Neuron (in vitro differentiated cells): Measurements from ENCODE around the gene CCDC85B.

Experiments
- H2AFZ ChIP-seq: one replicate; pipeline ENCODE4 v1.6.1; 2013; ENCODE audit warnings: low read depth, mild to moderate bottlenecking, inconsistent platforms, low read length, moderate library complexity
- H3K27me3 ChIP-seq: one replicate; pipeline ENCODE4 v1.6.1; 2013; ENCODE audit warnings: low read length; ENCODE audit not compliant: insufficient read depth
- H3K36me3 ChIP-seq: one replicate; pipeline ENCODE4 v1.6.1; 2013; ENCODE audit warnings: low read length; ENCODE audit not compliant: insufficient read depth
- H3K4me1 ChIP-seq: one replicate; pipeline ENCODE4 v1.6.1; 2013; ENCODE audit warnings: low read length; ENCODE audit not compliant: insufficient read depth
- H3K4me3 ChIP-seq: 2 replicates; pipeline ENCODE4 v1.5.1; 2013; ENCODE audit warnings: mild to moderate bottlenecking, low read length, moderate library complexity
- H3K9me3 ChIP-seq: one replicate; pipeline ENCODE4 v1.6.1; 2013; ENCODE audit warnings: low read length

The CCDC85B gene

DNA sequence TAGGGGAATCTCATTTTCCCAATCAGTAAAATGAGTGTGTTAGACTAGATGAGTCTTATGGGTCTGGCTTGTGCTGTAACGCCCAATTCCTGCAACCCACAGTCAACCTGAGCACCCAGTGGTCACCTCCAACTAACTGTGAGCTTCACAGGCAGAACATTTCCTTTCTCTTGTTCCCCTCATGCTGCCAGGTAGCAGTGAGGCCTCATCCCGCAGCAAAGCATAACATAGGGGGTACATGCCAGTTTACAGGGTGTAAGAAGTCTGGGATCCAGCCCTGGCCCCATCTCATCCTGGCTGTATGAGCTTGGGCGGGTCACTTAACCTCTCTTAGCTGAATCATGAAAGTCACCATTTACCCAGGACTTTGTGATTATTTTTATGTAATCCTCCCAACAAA lies 21.6 kb upstream of the CCDC85B start:
- Histone ChIP-seq H3K4me3 (no peak overlapping the region), H2AFZ (no peak overlapping the region), H3K36me3 (peaks cover 29% of the 10 kb centered on the region), H3K9me3 (no peaks in the 10 kb centered on the region), H3K27me3 (no peaks in the 10 kb centered on the region), H3K4me1 (peaks cover 15% of the 10 kb centered on the region)

DNA sequence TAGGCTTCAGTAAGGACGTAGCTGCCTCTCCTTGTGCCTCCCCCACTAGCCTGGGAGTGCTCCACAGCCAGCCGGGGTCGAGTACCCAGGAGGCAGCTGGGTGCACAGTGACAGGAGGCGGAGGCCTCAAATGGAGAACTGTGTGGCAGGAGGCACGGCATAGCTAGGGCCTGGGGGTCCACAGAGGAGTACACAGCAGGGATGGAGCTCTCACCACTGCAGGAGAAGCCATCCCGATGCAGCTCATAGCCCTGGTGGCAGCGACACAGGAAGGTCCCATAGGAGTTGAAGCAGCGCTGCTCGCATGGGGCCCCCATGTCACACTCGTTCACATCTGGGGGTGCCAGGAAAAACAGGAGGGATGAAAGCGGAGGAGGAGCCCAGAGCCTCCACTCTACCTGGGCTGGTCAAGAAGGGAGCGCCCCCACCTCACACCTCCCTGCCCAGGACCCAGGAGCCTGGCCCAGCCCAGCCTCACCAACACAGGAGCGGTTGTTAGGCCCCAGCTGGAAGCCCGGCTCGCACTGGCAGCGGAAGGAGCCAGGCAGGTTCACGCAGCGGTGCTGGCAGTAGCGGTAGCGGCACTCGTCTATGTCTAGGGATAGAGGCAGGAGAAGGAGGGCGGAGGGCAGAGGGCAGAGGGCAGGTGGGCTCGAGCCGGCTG lies 20.7 kb upstream of the CCDC85B start:
- no peak overlapping the region for H3K4me3 ChIP-seq
- H3K36me3 ChIP-seq = peaks cover 20% of the 10 kb centered on the region
- peaks cover 15% of the 10 kb centered on the region for H3K4me1 ChIP-seq
- H3K9me3 ChIP-seq = no peaks in the 10 kb centered on the region
- H2AFZ ChIP-seq = no peak overlapping the region
- no peaks in the 10 kb centered on the region for H3K27me3 ChIP-seq

DNA sequence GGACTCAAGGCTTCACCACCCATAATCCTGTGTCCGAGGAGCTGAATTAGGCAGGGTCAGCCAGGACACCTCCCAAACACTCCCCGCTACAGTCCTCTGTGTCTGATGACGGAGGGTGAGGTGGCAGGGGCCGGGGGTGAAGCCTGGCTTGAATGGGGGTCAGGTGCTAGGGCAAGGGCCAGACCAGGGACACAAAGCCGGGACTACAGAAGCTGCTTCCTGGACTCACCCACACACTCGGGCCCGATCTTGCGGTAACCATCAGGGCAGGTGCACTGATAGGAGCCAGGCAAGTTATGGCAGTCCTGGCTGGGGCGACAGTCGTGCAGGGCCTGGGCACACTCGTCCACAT lies 20.2 kb upstream of the CCDC85B start:
- peaks cover 15% of the 10 kb centered on the region for H3K36me3 ChIP-seq
- H3K4me3 ChIP-seq = no peak overlapping the region
- peaks cover 15% of the 10 kb centered on the region for H3K4me1 ChIP-seq
- no peaks in the 10 kb centered on the region for H3K9me3 ChIP-seq
- no peaks in the 10 kb centered on the region for H3K27me3 ChIP-seq
- no peak overlapping the region for H2AFZ ChIP-seq

DNA sequence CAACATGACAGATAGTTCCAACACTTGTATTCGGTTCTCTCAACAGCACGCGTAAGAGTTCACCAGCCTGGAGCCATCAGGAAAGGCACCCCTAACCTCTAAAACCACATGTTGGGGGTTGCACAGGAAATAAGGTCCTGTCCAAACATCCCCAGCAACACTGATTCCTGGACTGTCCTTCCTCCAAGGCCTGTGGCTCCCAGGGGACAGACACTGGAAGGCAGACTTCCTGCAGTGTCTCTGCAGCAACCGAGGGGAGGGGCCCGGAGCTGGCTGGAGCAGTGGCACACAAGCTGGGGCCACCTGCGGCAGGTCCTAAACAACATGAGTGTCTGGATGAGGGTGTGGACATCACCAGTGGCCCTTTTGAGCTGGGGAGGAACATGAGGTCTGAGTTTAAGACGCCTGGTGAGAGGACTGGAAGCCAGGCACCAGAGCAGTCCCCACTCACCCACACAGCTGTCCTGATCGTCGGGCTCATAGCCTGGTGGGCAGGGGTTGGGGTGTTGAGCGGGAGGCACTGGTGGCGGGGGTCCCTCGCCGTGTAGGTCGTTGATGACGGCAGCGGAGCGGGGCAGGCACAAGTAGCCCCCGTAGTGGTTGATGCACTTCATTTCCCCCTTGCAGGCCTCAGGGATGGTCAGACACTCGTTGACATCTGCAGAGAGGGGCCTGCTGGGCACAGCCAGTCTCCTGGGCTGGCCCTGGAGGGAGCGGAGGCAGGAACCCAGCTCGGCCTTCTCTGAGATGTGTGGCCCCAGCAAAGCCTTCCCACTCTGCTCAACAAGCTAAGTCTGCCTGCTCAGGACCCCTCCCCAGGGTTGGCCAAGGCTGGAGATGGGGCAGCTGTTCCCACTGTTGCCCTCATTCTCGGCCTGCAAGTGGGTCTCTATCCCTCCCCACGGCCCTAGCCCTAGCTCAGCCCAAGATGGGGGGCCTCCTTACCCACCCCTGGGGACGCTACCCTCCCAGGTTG lies 19.5 kb upstream of the CCDC85B start:
- Histone ChIP-seq H2AFZ (no peak overlapping the region), H3K27me3 (no peaks in the 10 kb centered on the region), H3K36me3 (peaks cover 8% of the 10 kb centered on the region), H3K9me3 (no peaks in the 10 kb centered on the region), H3K4me1 (peaks cover 15% of the 10 kb centered on the region), H3K4me3 (no peak overlapping the region)

DNA sequence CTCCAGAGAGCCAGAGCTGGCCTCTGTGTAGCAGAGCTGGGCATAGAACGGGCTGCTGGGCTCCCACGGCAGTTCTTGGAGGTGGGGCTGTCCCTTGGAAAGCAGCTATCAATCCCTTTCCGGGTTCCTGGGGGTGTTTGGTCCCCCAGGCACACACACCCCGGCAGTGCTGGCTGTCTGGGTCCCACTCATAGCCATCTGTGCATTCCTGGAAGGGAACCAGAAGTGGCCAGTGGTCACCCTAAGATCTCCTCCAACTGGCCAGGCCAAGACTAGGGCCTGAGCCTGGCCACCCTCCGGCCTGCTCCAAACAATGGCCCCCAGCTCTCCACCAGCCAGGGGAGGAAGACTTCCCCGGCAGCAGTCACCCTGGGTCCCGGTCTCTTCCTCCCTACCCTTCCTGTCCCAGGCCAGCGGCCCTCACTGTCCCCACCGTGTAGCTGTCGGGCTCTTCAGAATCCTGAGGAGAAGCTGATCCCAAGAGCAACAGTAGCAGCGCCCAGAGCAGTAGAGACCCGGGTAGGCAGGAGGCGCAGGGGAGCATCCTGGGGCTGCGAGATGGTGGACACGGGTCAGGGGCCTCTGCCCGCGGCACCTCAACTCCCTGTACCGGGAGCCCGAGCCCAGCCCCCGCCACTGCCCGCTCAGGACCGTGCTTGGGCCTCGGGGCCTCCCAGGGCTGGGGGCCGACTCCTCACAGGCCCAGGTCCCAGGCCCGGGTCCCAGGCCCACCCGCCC lies 18.5 kb upstream of the CCDC85B start:
- Histone ChIP-seq H3K9me3 (no peaks in the 10 kb centered on the region), H2AFZ (no peak overlapping the region), H3K36me3 (peaks cover 2% of the 10 kb centered on the region), H3K27me3 (no peaks in the 10 kb centered on the region), H3K4me1 (peaks cover 15% of the 10 kb centered on the region), H3K4me3 (no peak overlapping the region)

DNA sequence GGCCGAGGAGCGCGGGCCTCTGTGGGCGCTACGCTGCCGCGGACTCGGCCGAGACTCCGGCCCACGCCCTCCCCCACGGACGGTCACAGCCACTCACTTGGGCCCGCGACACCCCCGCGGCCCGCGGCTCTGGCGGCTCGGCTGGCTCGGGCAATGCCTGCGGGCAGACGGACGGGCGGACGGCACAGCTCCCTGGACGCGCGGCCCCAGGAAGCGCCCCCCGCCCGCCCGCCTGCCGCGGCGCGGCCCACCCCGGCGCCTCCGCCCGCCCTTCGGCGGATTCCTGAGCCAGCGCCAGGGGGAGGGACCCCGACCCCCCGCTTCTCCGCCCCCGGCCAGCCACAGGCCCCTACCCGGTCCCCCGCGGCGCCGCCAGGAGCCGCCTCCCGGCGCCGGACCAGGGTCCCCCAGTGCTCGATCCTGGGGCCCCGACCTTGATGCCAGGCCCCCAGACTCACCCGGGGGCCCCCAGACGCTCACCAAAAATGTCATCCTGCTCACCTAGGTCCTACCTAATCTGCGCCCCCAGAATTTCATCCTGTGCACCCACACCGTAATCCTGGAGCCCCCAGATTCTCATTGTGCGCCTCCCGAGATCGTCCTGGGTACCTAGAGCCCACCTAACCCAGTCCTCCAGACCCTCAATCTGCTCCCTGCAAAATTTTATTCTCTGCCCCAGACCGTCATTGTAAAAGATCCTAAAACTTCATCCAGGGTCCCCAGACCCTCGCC lies 17.7 kb upstream of the CCDC85B start, which contains the start of gene EFEMP2:
EFEMP2 (minus strand) TSS at position 215 of the 732 bp plus-strand sequence. CDS start 446 bp downstream, outside the sequence.
- no peaks in the 10 kb centered on the region for H3K36me3 ChIP-seq
- H3K9me3 ChIP-seq = no peaks in the 10 kb centered on the region
- H3K27me3 ChIP-seq = no peaks in the 10 kb centered on the region
- H2AFZ ChIP-seq = peak within 1 kb of the TSS; percentile 75
- H3K4me1 ChIP-seq = peaks cover 15% of the 10 kb centered on the region
- H3K4me3 ChIP-seq = peak within 1 kb of the TSS; percentile 40

DNA sequence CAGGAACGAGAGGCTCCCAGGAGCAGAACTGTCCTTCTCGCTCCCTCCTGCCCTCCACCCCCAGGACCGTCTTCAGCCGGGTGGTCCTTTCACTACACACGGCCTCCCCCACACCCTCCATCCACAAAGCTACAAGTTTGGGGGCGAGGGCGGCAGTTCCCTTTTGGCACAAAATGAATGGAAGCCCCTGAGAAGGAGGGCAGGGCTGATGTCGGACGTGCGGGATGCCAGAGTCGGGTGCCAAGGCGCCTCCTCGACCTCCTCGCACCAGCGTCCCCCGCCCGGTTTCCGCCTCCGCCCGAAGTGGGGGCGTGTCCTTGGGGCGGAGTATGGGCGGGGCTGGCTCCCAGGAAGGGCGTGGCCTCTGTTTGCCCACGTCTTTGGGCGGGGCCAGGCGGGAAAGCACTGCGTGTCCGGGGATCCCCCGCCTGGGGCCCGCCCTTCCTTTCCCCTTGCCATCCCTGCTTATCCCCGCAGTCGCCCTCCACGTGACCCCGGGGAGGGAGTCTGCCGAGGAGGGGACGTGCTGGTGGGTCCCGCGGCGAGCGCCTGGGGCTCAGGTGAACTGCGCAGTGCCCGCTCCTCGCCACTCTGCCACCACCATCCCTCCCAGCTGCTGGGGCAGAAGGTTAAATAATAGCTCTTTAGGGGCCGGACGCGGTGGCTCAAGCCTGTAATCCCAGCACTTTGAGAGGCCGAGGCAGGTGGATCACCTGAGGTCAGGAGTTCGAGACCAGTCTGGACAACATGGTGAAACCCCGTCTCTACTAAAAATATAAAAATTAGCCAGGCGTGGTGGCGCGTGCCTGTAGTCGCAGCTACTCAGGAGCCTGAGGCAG lies 16.9 kb upstream of the CCDC85B start:
- Histone ChIP-seq H3K36me3 (no peaks in the 10 kb centered on the region), H3K27me3 (no peaks in the 10 kb centered on the region), H3K4me1 (peaks cover 15% of the 10 kb centered on the region), H3K9me3 (no peaks in the 10 kb centered on the region), H2AFZ (peak overlapping the region; percentile 75), H3K4me3 (peak overlapping the region; percentile 40)

DNA sequence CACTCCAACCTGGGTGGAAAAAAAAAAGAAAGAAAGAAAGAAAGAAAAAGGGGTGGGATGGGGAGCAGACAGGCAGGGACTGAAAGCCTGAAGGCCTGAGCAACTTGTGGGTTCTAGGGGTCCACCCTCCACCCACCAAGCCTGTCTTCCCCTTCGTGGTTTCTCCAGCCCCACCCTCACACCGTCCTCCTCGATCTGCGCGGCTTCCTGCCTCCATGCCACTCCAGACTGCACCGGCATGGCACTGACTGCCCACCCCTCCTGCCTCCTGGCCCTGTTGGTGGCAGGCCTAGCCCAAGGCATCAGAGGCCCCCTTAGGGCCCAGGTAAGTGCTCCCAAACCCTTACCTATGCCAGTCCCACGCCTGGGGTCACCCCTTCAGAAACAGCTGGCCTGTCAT lies 10.9 kb upstream of the CCDC85B start, which contains the start of gene CTSW:
CTSW (plus strand) TSS at position 221 of the 400 bp plus-strand sequence; CDS start at position 239, 18 bp downstream.
- Histone ChIP-seq H2AFZ (no peak within 1 kb of the TSS), H3K36me3 (peaks cover 21% of the 10 kb centered on the region), H3K9me3 (no peaks in the 10 kb centered on the region), H3K27me3 (no peaks in the 10 kb centered on the region), H3K4me3 (no peak within 1 kb of the TSS), H3K4me1 (peaks cover 2% of the 10 kb centered on the region)

DNA sequence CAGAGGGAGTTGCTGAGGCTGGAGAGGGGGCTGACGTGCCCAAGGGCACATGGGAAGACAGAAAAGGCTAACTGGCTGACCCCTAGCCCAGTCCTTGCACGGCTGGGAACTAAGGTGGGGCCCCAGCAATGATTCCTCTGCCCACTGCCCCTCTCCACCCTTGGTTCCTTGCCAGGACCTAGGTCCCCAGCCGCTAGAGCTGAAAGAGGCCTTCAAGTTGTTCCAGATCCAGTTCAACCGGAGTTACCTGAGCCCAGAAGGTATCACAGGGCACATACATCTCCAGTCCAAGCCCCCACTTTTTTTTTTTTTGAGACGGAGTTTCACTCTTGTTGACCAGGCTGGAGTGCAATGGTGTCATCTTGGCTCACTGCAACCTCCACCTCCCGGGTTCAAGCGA lies 10.4 kb upstream of the CCDC85B start:
- no peak overlapping the region for H2AFZ ChIP-seq
- H3K27me3 ChIP-seq = no peaks in the 10 kb centered on the region
- H3K36me3 ChIP-seq = peaks cover 23% of the 10 kb centered on the region
- no peaks in the 10 kb centered on the region for H3K9me3 ChIP-seq
- H3K4me3 ChIP-seq = no peak overlapping the region
- peaks cover 2% of the 10 kb centered on the region for H3K4me1 ChIP-seq

DNA sequence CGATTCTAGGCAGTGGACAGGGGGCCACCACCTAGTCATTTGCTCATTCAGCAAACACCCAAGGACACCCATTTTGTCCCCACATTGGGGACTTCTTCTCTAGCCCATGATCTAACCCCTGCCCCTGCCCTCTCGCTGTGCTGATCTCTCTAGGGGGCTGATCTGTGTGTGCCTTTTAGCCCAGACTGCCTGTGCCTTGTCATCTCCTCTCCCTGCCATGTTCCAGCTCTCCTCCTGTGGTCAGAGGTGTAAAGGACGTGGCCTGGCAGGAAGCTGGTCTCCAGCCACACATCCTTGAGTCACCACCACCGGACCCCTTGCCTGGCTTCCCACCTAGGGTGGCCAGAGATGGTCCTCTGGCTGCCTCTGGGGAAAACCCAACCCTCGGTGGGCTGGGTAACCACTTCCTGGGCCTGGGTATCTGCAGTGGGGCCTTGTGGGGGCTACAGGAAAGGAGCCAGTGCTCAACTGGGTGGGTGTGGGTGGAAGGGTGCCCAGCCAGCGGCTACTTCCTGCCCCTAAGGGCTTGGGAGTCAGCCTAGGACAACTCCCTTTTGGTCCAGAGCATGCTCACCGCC lies 9.5 kb upstream of the CCDC85B start:
- Histone ChIP-seq H3K9me3 (no peaks in the 10 kb centered on the region), H3K4me1 (peaks cover 2% of the 10 kb centered on the region), H2AFZ (no peak overlapping the region), H3K4me3 (no peak overlapping the region), H3K27me3 (no peaks in the 10 kb centered on the region), H3K36me3 (peaks cover 32% of the 10 kb centered on the region)

DNA sequence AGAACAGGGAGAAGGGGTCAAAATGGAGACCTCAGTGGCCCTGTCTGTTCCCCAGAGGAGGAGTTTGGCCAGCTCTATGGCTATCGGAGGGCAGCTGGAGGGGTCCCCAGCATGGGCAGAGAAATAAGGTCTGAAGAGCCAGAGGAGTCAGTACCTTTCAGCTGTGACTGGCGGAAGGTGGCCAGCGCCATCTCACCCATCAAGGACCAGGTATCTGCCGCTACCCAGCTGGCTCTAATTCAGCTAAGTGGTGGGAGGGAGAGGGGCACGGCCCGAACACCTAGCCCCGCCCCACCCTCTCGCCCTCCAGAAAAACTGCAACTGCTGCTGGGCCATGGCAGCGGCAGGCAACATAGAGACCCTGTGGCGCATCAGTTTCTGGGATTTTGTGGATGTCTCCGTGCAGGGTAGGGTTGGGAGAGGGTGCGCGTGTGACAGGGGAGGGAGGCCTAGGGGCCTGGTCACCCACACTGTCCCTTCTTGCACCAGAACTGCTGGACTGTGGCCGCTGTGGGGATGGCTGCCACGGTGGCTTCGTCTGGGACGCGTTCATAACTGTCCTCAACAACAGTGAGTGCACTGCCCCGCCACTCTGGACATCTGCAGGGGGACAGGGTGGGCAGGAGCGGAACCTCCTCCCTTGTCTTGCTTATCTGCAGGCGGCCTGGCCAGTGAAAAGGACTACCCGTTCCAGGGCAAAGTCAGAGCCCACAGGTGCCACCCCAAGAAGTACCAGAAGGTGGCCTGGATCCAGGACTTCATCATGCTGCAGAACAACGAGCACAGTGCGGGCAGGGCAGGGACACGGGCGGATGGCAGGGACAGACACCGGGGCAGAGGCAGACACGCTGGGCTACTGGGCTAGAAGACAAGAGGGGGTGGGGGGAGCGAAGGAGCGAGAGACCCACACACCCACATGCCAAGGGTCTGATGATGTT lies 8.1 kb upstream of the CCDC85B start:
- Histone ChIP-seq H2AFZ (no peak overlapping the region), H3K4me1 (peaks cover 9% of the 10 kb centered on the region), H3K36me3 (peaks cover 41% of the 10 kb centered on the region), H3K4me3 (no peak overlapping the region), H3K9me3 (no peaks in the 10 kb centered on the region), H3K27me3 (no peaks in the 10 kb centered on the region)
